CD14-positive monocyte (primary cell): ENCODE data around the gene GRHL1. TPM values are rescaled to one million over a fixed set of nuclear protein-coding genes. Genes with fewer than 3 reads are reported as not detected.

Experiments
- DNase-seq, 3 donors: peaks; one replicate each; pipeline ENCODE4 v3.0.0-alpha.2; 2011 to 2022
- H2AFZ ChIP-seq: 2 replicates; pipeline ENCODE4 v1.6.0; 2012; ENCODE audit warnings: mild to moderate bottlenecking, low read depth, low read length, inconsistent platforms; ENCODE audit not compliant: insufficient read depth, poor library complexity, severe bottlenecking
- H3K27ac ChIP-seq, 2 donors: 1 replicate in 1 of 2; 2 replicates in 1 of 2; pipeline ENCODE4 v1.5.1; 2012 to 2013; ENCODE audit warnings: low read length in 2 of 2, control low read depth in 1 of 2, inconsistent platforms in 1 of 2, low read depth in 1 of 2, mild to moderate bottlenecking in 1 of 2
- H3K27me3 ChIP-seq, 2 donors: one replicate each; pipeline versions ENCODE4 v1.6.0 to v1.6.1; 2011 to 2013; ENCODE audit warnings: low read length in 2 of 2; ENCODE audit not compliant: control insufficient read depth in 2 of 2, insufficient read depth in 2 of 2
- H3K36me3 ChIP-seq, 2 donors: replicated peaks in 1 of 2; 1 replicate in 1 of 2; 2 replicates in 1 of 2; pipeline versions ENCODE4 v1.5.1 to v1.6.1; 2012 to 2013; ENCODE audit warnings: low read length in 2 of 2, control low read depth in 1 of 2, inconsistent platforms in 1 of 2, mild to moderate bottlenecking in 1 of 2; ENCODE audit not compliant: insufficient read depth in 2 of 2, control insufficient read depth in 1 of 2
- H3K4me1 ChIP-seq, 2 donors: 1 replicate in 1 of 2; 2 replicates in 1 of 2; pipeline versions ENCODE4 v1.5.1 to v1.6.1; 2012 to 2013; ENCODE audit warnings: low read length in 2 of 2, control low read depth in 1 of 2, inconsistent platforms in 1 of 2, mild to moderate bottlenecking in 1 of 2, moderate library complexity in 1 of 2; ENCODE audit not compliant: insufficient read depth in 2 of 2, control insufficient read depth in 1 of 2
- H3K4me2 ChIP-seq: replicated peaks from 2 replicates; pipeline ENCODE3; 2012; ENCODE audit warnings: low read length, moderate library complexity, mild to moderate bottlenecking; ENCODE audit not compliant: poor library complexity, severe bottlenecking; ENCODE audit errors: extremely low read depth
- H3K4me3 ChIP-seq, 3 experiments: fragments of 200-600 bp in 1 of 3; sonication (generic) in 1 of 3; replicated peaks in 1 of 3; 1 replicate in 2 of 3; 2 replicates in 1 of 3; pipeline ENCODE4 v1.5.1; 2011 to 2013; ENCODE audit warnings: low read length in 3 of 3, mild to moderate bottlenecking in 3 of 3, control low read depth in 2 of 3, low read depth in 2 of 3, inconsistent platforms in 1 of 3, moderate library complexity in 1 of 3
- H3K79me2 ChIP-seq: 2 replicates; pipeline ENCODE4 v1.6.0; 2012; ENCODE audit warnings: mild to moderate bottlenecking, control low read depth, inconsistent platforms, low read length, moderate library complexity; ENCODE audit not compliant: insufficient read depth
- H3K9ac ChIP-seq: 2 replicates; pipeline ENCODE4 v1.6.0; 2017; ENCODE audit warnings: low read length, mild to moderate bottlenecking; ENCODE audit not compliant: insufficient read depth, poor library complexity, severe bottlenecking
- H3K9me3 ChIP-seq, 2 donors: replicated peaks in 1 of 2; 1 replicate in 1 of 2; 2 replicates in 1 of 2; pipeline versions ENCODE4 v1.5.1 to v1.6.1; 2012 to 2013; ENCODE audit warnings: low read length in 2 of 2, control low read depth in 1 of 2; ENCODE audit not compliant: control insufficient read depth in 1 of 2, insufficient read depth in 1 of 2
- H4K20me1 ChIP-seq: 2 replicates; pipeline ENCODE4 v1.6.0; 2012; ENCODE audit warnings: mild to moderate bottlenecking, low read length, control low read depth, moderate library complexity; ENCODE audit not compliant: insufficient read depth
- H3K27ac Mint-ChIP-seq, 7 donors: one replicate each; pipeline ENCODE4 v1.8.0; 2020; ENCODE audit warnings: mild to moderate bottlenecking in 7 of 7, mixed read lengths in 7 of 7, moderate library complexity in 6 of 7, inconsistent platforms in 2 of 7
- H3K27me3 Mint-ChIP-seq, 3 donors: one replicate each; pipeline ENCODE4 v1.8.0; 2021 to 2022; ENCODE audit warnings: low read depth in 3 of 3, mild to moderate bottlenecking in 3 of 3, mixed read lengths in 3 of 3, moderate library complexity in 3 of 3, inconsistent platforms in 1 of 3
- H3K36me3 Mint-ChIP-seq, 2 donors: one replicate each; pipeline ENCODE4 v1.8.0; 2020; ENCODE audit warnings: mixed read lengths in 2 of 2, inconsistent platforms in 1 of 2, mild to moderate bottlenecking in 1 of 2
- H3K4me1 Mint-ChIP-seq: one replicate; pipeline ENCODE4 v1.8.0; 2020; ENCODE audit warnings: mild to moderate bottlenecking, mixed read lengths
- H3K4me3 Mint-ChIP-seq, 2 donors: one replicate each; pipeline ENCODE4 v1.8.0; 2020; ENCODE audit warnings: mild to moderate bottlenecking in 2 of 2, mixed read lengths in 2 of 2, moderate library complexity in 1 of 2
- H3K9me3 Mint-ChIP-seq, 7 donors: one replicate each; pipeline ENCODE4 v1.8.0; 2020 to 2022; ENCODE audit warnings: mixed read lengths in 7 of 7, mild to moderate bottlenecking in 6 of 7, moderate library complexity in 6 of 7, inconsistent platforms in 2 of 7
- CTCF ChIP-seq: fragments of 200-600 bp; IDR thresholded peaks from one replicate; pipeline ENCODE4 v1.8.0; 2022; ENCODE audit warnings: antibody characterized with exemption, mild to moderate bottlenecking
- WGBS: methylation state at CpG from one replicate; pipeline ENCODE4 v1.1.5; 2013; ENCODE audit warnings: missing lambda C conversion rate; ENCODE audit not compliant: insufficient coverage; 5-methylcytosine and 5-hydroxymethylcytosine counted together
- intact Hi-C, 2 donors: fragments of 100-400 bp; cut with micrococcal nuclease; formaldehyde crosslinking; loops; one replicate each; pipeline versions ENCODE4 v1.15.0 to v1.15.1; 2023
- polyA plus RNA-seq, 3 donors: library from polyadenylated mRNA; depleted of rRNA in 1 of 3; unstranded in 2 of 3; stranded (reverse) in 1 of 3; fragments of 300-500 nt in 2 of 3; fragments of >200 nt in 1 of 3; fragmentation: Illumina TruSeq in 2 of 3; gene quantifications; 1 replicate in 2 of 3; 2 replicates in 1 of 3; pipeline ENCODE4 v1.2.3, GENCODE V29; 2012 to 2021

The GRHL1 gene
- polyA plus RNA-seq, 3 donors = 0.08 TPM; not detected in 2

- peaks cover 15% of the 10 kb centered on the region for H3K4me1 Mint-ChIP-seq
- Histone ChIP-seq H3K9me3 (no peaks in the 10 kb centered on the region), H3K27ac (no peak overlapping the region), H3K4me1 (peaks cover 6 to 16% of the 10 kb centered on the region in 2 donors), H3K4me2 (no peak overlapping the region), H3K9ac (no peak overlapping the region), H3K4me3 (no peak overlapping the region), H3K79me2 (no peaks in the 10 kb centered on the region), H3K27me3 (no peaks in the 10 kb centered on the region), H2AFZ (no peak overlapping the region), H3K36me3 (no peaks in the 10 kb centered on the region), H4K20me1 (no peaks in the 10 kb centered on the region)
- no peak for DNase-seq
- TF ChIP-seq CTCF = no peak
- peaks cover 2 to 4% (median 3%) of the 10 kb centered on the region in 3 donors for H3K27me3 Mint-ChIP-seq
- H3K36me3 Mint-ChIP-seq = no peaks in the 10 kb centered on the region
- intact Hi-C loops = no loop called here
- no peak overlapping the region for H3K27ac Mint-ChIP-seq
- no peak overlapping the region for H3K4me3 Mint-ChIP-seq
- H3K9me3 Mint-ChIP-seq = no peaks in the 10 kb centered on the region
- 100% methylated on average over 14 of the region's 20 CpGs for WGBS
Observed at GRCh38 chr2:9998916-9999654, 47.6 kb downstream of the GRHL1 start.

- Histone ChIP-seq H3K4me1 (peaks cover 6 to 16% of the 10 kb centered on the region in 2 donors), H3K27ac (no peak overlapping the region), H3K4me3 (no peak overlapping the region), H3K79me2 (no peaks in the 10 kb centered on the region), H3K9ac (no peak overlapping the region), H3K4me2 (no peak overlapping the region), H3K9me3 (no peaks in the 10 kb centered on the region), H2AFZ (no peak overlapping the region), H4K20me1 (no peaks in the 10 kb centered on the region), H3K27me3 (no peaks in the 10 kb centered on the region), H3K36me3 (no peaks in the 10 kb centered on the region)
- Mint-ChIP-seq H3K9me3 (no peaks in the 10 kb centered on the region), H3K27ac (no peak overlapping the region), H3K4me1 (peaks cover 15% of the 10 kb centered on the region), H3K4me3 (no peak overlapping the region), H3K27me3 (peaks cover 2 to 5% (median 5%) of the 10 kb centered on the region in 3 donors), H3K36me3 (no peaks in the 10 kb centered on the region)
- DNase-seq = no peak
- intact Hi-C loops = no loop called here
- TF ChIP-seq CTCF = no peak
- no CpG with 5 or more reads among the region's 1 CpG for WGBS
Observed at GRCh38 chr2:9999693-10000092, 48.2 kb downstream of the GRHL1 start.
